ENCODE measurements around the gene OR8B8. TPM values are rescaled to one million over a fixed set of nuclear protein-coding genes. Genes with fewer than 3 reads are reported as not detected.
"Not testable (repeated sequence)": the region's sequence is repeated elsewhere in the genome, so short reads cannot be mapped to it uniquely, and the experiment has no call there.

Gene OR8B8
- total RNA-seq, 1 donor from 2014 or later = not detected

- TF ChIP-seq CTCF (IDR thresholded peaks at IDR 0.05) = peak; percentile 66
- Histone ChIP-seq H3K36me3 (no peaks in the 10 kb centered on the region), H3K27ac (no peak overlapping the region), H3K9me3 (no peaks in the 10 kb centered on the region), H3K4me3 (no peak overlapping the region), H3K4me1 (no peaks in the 10 kb centered on the region), H3K27me3 (ENCODE audit: low read depth) (no peaks in the 10 kb centered on the region)
- intact Hi-C loops (cut with DNase I) = no loop called here
- DNase-seq (peak; percentile 51), ATAC-seq (peak; percentile 80 to 82)
Measured at GRCh38 chr11:124402326-124402922, 43.1 kb downstream of the OR8B8 start.

- TF ChIP-seq CTCF (IDR thresholded peaks at IDR 0.05) = no peak
- H3K4me1 ChIP-seq = no peaks in the 10 kb centered on the region
- no peak for DNase-seq
- no peak for ATAC-seq
- no peaks in the 10 kb centered on the region for H3K27me3 ChIP-seq (ENCODE audit: low read depth)
- no peaks in the 10 kb centered on the region for H3K36me3 ChIP-seq
- H3K9me3 ChIP-seq = no peaks in the 10 kb centered on the region
- H3K27ac ChIP-seq = no peak within 1 kb of the TSS
- intact Hi-C loops (cut with DNase I) = no loop called here
- no peak within 1 kb of the TSS for H3K4me3 ChIP-seq
Measured at GRCh38 chr11:124398924-124399323, 46.6 kb downstream of the OR8B8 start, which contains the start of gene OR8B3. Gene OR8B3, minus strand, starts transcription at chr11:124399024. Its CDS starts 1,673 bp downstream, at chr11:124397351.

- H3K27ac ChIP-seq; DNase-seq; H3K4me1 ChIP-seq; H3K9me3 ChIP-seq; intact Hi-C loops (cut with DNase I); H3K36me3 ChIP-seq; H3K27me3 ChIP-seq (ENCODE audit: low read depth); ATAC-seq; H3K4me3 ChIP-seq: not testable (repeated sequence)
Measured at GRCh38 chr11:124396847-124397246, 48.6 kb downstream of the OR8B8 start.

- no peak for DNase-seq
- Histone ChIP-seq H3K27ac (no peak overlapping the region), H3K4me1 (no peaks in the 10 kb centered on the region), H3K36me3 (no peaks in the 10 kb centered on the region), H3K27me3 (ENCODE audit: low read depth) (no peaks in the 10 kb centered on the region), H3K9me3 (no peaks in the 10 kb centered on the region), H3K4me3 (no peak overlapping the region)
- intact Hi-C loops (cut with DNase I) = no loop called here
- no peak for TF ChIP-seq CTCF (IDR thresholded peaks at IDR 0.05)
- ATAC-seq = no peak
Measured at GRCh38 chr11:124394408-124394807, 51.1 kb downstream of the OR8B8 start.

Other genes starting within 250 kb of the OR8B8 start
- gene OR8G1, start 204.6 kb downstream of the OR8B8 start, total RNA-seq = not detected
- 0.35 TPM for gene OR8G5, start 189.3 kb downstream of the OR8B8 start, total RNA-seq
- not detected for gene OR8D1, start 131.7 kb downstream of the OR8B8 start, total RNA-seq
- not detected for gene OR8D2, start 125.5 kb downstream of the OR8B8 start, total RNA-seq
- not detected for gene OR8B2, start 61.2 kb downstream of the OR8B8 start, total RNA-seq
- gene OR8B3, start 46.7 kb downstream of the OR8B8 start, total RNA-seq = not detected
- gene OR8B4, start 20.8 kb downstream of the OR8B8 start, total RNA-seq = not detected
- gene OR8B12, start 98.0 kb upstream of the OR8B8 start, total RNA-seq = not detected
- not detected for gene OR8A1, start 124.3 kb upstream of the OR8B8 start, total RNA-seq
- gene PANX3, start 165.7 kb upstream of the OR8B8 start, total RNA-seq = not detected
- 46.3 TPM for gene TBRG1, start 177.2 kb upstream of the OR8B8 start, total RNA-seq
- gene SIAE, start 228.0 kb upstream of the OR8B8 start, total RNA-seq = 41.4 TPM
- gene SPA17, start 228.2 kb upstream of the OR8B8 start, total RNA-seq = 8.5 TPM

Data from lower lobe of right lung (tissue), 2 donors.